Raji (cell line): ENCODE results near the gene OR5AL1.

Source experiments
- POLR2A ChIP-seq: IDR thresholded peaks from 2 replicates; pipeline ENCODE4 v1.6.1; 2011; ENCODE audit warnings: low read depth, low read length, control low read depth; ENCODE audit not compliant: insufficient read depth

OR5AL1 gene

GRCh38 chr11:56412396-56412795 lies at the start of gene OR5AL1:
TSS of gene OR5AL1 (plus strand) at chr11:56412696.
- TF ChIP-seq POLR2A, result no peak

- TF ChIP-seq POLR2A, result no peak
Measured at GRCh38 chr11:56375324-56375723, 37.2 kb upstream of the OR5AL1 start, which contains the start of gene OR8U1. TSS of gene OR8U1 (plus strand) at chr11:56375624. CDS start at chr11:56375624, 0 bp downstream.

- no peak for TF ChIP-seq POLR2A
Measured at GRCh38 chr11:56380120-56380519, 32.4 kb upstream of the OR5AL1 start.

GRCh38 chr11:56394381-56394780 lies 18.1 kb upstream of the OR5AL1 start:
- TF ChIP-seq POLR2A, result no peak

- no peak for TF ChIP-seq POLR2A
Measured at GRCh38 chr11:56396047-56396446, 16.4 kb upstream of the OR5AL1 start.

GRCh38 chr11:56404393-56404792 lies 8.1 kb upstream of the OR5AL1 start:
- no peak for TF ChIP-seq POLR2A

GRCh38 chr11:56410801-56411200 lies 1.7 kb upstream of the OR5AL1 start:
- no peak for TF ChIP-seq POLR2A

GRCh38 chr11:56453521-56453920 lies 41.0 kb downstream of the OR5AL1 start:
- no peak for TF ChIP-seq POLR2A

- TF ChIP-seq POLR2A, result no peak
Measured at GRCh38 chr11:56457076-56457475, 44.6 kb downstream of the OR5AL1 start.
